ENCODE measurements around the gene CRHR2. TPM values are rescaled to one million over a fixed set of nuclear protein-coding genes. Genes with fewer than 3 reads are reported as not detected.

CRHR2 gene
- total RNA-seq, 2 donors from 2014 or later: 0.17 TPM; not detected in 1

GRCh38 chr7:30612658-30613265, 69.5 kb downstream of the CRHR2 start:
- intact Hi-C loops (cut with DNase I): no loop called here
- no peaks in the 10 kb centered on the region for H3K9me3 ChIP-seq
- WGBS: 86% methylated on average over 6 of the region's 6 CpGs
- no peak overlapping the region for H3K4me3 ChIP-seq
- no peaks in the 10 kb centered on the region for H3K4me1 ChIP-seq (replicated peaks)
- no peaks in the 10 kb centered on the region for H3K27me3 ChIP-seq (replicated peaks; ENCODE audit: insufficient read depth)
- no peaks in the 10 kb centered on the region for H3K36me3 ChIP-seq
- no peak for DNase-seq (ENCODE audit: low spot score)
- TF ChIP-seq CTCF (IDR thresholded peaks at IDR 0.05): no peak
- no peak for TF ChIP-seq POLR2A (IDR thresholded peaks at IDR 0.05)
- no peak for TF ChIP-seq POLR2AphosphoS5 (IDR thresholded peaks at IDR 0.05)
- H3K27ac ChIP-seq: no peak overlapping the region

- intact Hi-C loops (cut with DNase I): no loop called here
- no peak for TF ChIP-seq POLR2A (IDR thresholded peaks at IDR 0.05)
- TF ChIP-seq POLR2AphosphoS5 (IDR thresholded peaks at IDR 0.05): no peak
- no peak for TF ChIP-seq CTCF (IDR thresholded peaks at IDR 0.05)
- Histone ChIP-seq H3K9me3 (no peaks in the 10 kb centered on the region), H3K4me1 (replicated peaks) (no peaks in the 10 kb centered on the region), H3K27me3 (replicated peaks; ENCODE audit: insufficient read depth) (no peaks in the 10 kb centered on the region), H3K36me3 (peaks cover 3 to 6% of the 10 kb centered on the region in 2 donors), H3K4me3 (no peak overlapping the region), H3K27ac (no peak overlapping the region)
- no peak for DNase-seq (ENCODE audit: low spot score)
- WGBS: 93% methylated on average over 3 of the region's 3 CpGs
These were observed 76.4 kb downstream of the CRHR2 start for GRCh38 chr7:30605832-30606231.

GRCh38 chr7:30604901-30605300, 77.4 kb downstream of the CRHR2 start:
- no peak overlapping the region for H3K27ac ChIP-seq
- H3K36me3 ChIP-seq: peaks cover 3 to 6% of the 10 kb centered on the region in 2 donors
- intact Hi-C loops (cut with DNase I): no loop called here
- H3K9me3 ChIP-seq: no peaks in the 10 kb centered on the region
- no peaks in the 10 kb centered on the region for H3K27me3 ChIP-seq (replicated peaks; ENCODE audit: insufficient read depth)
- WGBS: 86% methylated on average over 3 of the region's 3 CpGs
- TF ChIP-seq POLR2AphosphoS5 (IDR thresholded peaks at IDR 0.05) (no peak), POLR2A (IDR thresholded peaks at IDR 0.05) (no peak), CTCF (IDR thresholded peaks at IDR 0.05) (no peak)
- H3K4me1 ChIP-seq (replicated peaks): no peaks in the 10 kb centered on the region
- no peak overlapping the region for H3K4me3 ChIP-seq
- no peak for DNase-seq (ENCODE audit: low spot score)

Other genes starting within 250 kb of the CRHR2 start
- gene NOD1, start 203.7 kb downstream of the CRHR2 start, total RNA-seq: 10 to 100 TPM in 1 of 2 donors, 1 to 10 TPM in 1; 3.5 to 12.3 TPM
- gene GGCT, start 177.6 kb downstream of the CRHR2 start, total RNA-seq: 10 to 100 TPM; 14.7 to 54.0 TPM
- gene GARS1, start 87.6 kb downstream of the CRHR2 start, total RNA-seq: 10 to 100 TPM; 38.8 to 78.3 TPM
- gene INMT, start 69.7 kb upstream of the CRHR2 start, total RNA-seq: 100 to 1,000 TPM in 1 of 2 donors, 10 to 100 TPM in 1; 41.4 to 132 TPM
- gene MINDY4, start 89.0 kb upstream of the CRHR2 start, total RNA-seq: 10 to 100 TPM in 1 of 2 donors, 1 to 10 TPM in 1; 8.1 to 31.9 TPM
- gene AQP1, start 229.4 kb upstream of the CRHR2 start, total RNA-seq: 100 to 1,000 TPM in 1 of 2 donors, 10 to 100 TPM in 1; 89.4 to 117 TPM